Measurements from ENCODE around the gene LRRTM3.

The LRRTM3 gene

DNA sequence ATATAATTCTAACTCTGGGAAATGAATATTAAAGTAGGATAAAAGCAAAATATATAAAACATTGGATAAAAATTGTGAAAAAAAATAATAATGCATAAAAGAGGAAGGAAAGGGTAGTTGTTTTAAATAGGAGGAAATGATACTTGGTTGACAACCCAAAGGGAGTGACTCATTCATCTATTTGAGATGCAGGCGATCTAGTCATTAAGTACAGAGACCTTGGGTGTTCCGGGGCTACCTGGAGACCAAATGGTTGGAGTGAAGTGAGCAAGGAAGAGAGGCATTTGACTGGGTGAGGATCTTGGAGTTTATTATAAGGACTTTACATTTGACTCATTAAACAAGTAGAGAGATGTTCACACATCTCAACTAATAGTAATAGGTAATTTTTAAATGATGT lies 111.0 kb downstream of the LRRTM3 start:
- DNase-seq: no peak

DNA sequence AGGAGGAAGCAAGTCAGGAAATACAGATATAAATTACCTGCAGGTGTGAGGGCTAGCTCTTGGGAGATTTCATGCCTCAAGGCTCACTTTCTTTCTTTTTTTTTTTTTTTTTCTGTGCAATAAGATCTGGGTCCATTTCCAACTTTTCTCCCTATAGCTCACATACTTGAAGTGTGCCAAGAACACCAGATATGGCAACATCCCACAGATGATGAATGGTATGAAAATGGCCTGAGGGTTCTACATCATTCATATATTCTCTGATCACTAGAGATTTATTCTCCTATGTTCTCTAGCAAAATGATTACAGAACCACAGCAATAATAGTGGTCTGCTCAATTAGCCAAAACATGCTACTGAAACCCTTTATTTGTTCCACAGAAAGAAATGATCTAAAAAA lies 117.2 kb downstream of the LRRTM3 start:
- no peak for DNase-seq

GRCh38 chr10:67045404-67045803 lies 119.6 kb downstream of the LRRTM3 start:
- no peak for DNase-seq

DNA sequence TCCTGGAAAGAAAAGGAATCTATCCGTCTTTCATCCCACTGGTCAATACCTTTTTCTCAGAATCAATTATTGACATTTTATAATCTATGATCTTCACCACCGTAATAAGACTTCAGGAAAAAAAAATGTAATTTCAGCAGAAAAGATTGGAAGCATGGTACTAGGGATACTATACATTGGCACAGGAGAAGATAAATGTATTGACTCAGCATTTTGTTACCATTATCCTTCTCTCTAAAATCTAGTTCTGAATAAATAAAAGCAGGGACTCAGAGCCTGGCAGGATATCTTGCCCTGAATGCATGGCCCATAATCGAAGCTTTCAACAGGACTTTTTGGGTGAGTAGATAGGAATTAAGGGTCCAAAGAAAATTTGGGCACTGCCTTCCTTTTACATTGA lies 120.7 kb downstream of the LRRTM3 start:
- no peak for DNase-seq

DNA sequence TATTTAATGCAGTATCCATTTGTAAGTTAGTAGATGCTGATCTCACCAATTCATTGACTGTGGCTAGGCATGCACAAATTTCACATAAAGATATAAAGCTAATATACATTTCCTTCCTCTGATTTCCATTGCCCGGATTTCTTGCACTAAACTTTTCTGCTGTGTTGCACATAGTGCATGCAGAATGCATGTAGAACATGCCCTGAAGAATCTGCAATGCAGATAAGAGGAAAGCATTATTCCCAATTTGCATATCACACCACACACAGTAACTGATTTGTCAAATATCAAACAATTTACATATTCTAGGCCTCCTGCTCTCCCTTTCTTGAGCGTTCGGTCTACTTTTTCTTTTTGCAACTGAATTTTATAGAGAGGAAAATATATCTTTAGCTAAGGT lies 124.2 kb downstream of the LRRTM3 start:
- DNase-seq: no peak

DNA sequence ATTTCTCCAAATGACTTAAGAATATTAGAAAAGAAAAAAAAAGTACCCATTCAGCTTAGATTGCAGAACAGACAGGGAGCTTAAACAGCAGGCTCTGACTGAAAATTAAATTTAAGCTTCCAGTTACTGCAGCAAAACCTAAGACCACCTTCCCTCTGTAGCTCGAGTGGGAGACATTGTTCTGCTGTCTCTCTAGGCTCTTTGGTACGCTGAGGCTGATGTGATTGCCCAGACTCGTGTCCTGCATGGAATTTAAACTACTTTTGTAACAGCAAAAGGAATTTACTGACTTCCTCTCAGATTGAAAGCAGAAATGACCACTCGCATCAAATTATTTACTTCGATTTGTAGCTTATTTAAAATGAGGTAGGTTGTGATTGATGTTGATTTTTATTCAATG lies 124.6 kb downstream of the LRRTM3 start:
- DNase-seq: no peak

- DNase-seq: no peak
These were observed 146.8 kb downstream of the LRRTM3 start for GRCh38 chr10:67072654-67073053.

DNA sequence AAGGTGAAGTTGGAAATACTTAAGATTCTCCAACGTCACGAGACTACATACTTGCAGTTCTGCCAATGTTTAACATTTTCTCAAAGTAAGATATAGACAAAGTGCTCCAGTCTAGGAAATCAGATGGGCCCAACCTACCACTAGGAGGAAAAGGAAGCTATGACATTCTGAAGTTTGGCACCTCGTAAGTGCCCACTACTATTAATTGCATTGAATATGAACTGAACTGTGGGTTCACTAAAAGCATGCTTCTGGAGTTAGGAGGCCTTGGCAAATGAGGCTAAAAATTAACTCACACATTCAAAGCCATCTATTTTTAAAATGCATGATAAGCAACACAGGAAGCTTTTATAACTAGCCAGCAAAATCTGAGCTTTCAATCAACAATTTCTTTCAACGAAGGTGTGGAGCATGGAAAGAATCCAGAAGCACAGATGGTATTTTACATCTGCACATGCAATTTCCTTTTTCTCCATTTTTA lies 149.7 kb downstream of the LRRTM3 start:
- DNase-seq: no peak

DNA sequence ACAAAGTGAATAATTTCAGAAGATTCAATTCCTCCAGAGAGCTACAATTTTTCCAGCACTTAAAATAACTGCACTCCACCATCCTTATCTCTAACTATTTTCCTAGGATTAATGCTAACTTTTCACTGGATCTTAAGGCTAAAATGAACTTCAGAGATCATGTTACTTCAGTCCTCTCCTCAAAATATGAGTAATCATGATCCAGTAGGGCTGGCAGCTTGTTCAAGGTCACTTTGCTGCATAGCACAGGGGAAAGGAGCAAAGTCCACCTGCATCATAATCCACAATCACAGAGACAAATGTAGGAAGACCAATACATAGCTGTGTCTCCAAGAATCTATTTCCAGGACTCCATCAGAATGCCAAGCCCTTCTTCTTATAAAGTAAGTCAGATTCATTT lies 150.3 kb downstream of the LRRTM3 start:
- DNase-seq: no peak

GRCh38 chr10:67077376-67077775 lies 151.5 kb downstream of the LRRTM3 start:
- no peak for DNase-seq

DNA sequence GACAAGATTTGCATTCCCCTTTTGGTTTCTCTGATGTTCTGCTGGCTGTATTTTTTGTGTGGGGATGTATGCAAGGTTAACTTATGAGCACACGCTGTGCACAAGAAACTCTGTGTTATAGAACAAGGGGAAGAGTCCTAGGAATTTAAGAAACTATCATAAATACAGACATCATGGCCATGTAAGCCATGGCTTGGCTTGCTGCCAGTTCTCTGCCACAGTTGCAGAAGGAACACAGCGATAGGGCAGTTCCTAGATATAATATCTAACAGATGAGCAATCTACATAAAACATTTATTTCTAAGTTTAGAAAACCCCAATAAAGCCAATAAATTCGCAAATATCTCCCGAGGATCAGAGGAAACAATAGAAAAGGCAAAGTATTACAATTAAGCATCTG lies 153.3 kb downstream of the LRRTM3 start:
- no peak for DNase-seq

GRCh38 chr10:67086327-67087134 lies 160.7 kb downstream of the LRRTM3 start:
- no peak for DNase-seq

- DNase-seq: no peak
These were observed 161.2 kb downstream of the LRRTM3 start for GRCh38 chr10:67087135-67087425.

- no peak for DNase-seq
These were observed 162.2 kb downstream of the LRRTM3 start for GRCh38 chr10:67088036-67088435.

- no peak for DNase-seq
These were observed 169.7 kb downstream of the LRRTM3 start for GRCh38 chr10:67095531-67095930.

DNA sequence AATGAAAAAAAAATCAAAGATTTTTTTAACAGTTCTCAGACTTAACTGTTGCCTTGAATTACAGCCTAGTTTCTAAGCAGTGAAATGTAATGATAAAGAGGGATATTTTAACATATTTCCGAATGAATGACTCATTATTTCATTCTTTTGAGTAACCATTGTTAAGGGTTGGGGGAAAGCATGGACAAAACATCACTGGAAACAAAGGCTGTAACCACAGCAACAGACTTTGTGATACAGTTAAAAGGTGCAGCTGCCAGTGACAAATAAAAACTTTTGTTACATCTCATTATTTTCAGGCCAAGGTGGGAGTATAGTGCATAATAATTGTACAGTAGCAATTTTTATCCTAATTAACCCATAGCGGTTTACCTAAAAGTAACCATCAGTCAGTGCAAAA lies 172.6 kb downstream of the LRRTM3 start:
- no peak for DNase-seq

DNA sequence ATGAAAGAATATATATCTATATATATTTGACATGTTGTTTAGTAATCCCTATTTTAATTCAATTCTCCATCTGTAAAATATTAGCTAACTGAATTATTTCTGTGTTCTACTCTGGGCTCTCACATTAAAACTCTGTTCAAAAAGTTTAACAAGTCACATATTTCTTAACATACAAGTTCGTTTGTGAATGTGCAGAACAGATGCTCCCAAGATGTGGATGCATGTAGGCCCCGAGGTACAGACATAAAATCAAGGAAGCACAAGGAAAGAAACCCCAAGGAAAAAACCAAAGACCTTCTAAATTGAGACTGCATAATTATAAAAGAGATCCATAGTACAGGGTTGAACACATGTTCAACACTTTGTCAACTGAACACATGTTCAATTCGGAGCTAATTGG lies 175.1 kb downstream of the LRRTM3 start:
- no peak for DNase-seq

- no peak for DNase-seq
These were observed 181.8 kb downstream of the LRRTM3 start for GRCh38 chr10:67107670-67108069.

DNA sequence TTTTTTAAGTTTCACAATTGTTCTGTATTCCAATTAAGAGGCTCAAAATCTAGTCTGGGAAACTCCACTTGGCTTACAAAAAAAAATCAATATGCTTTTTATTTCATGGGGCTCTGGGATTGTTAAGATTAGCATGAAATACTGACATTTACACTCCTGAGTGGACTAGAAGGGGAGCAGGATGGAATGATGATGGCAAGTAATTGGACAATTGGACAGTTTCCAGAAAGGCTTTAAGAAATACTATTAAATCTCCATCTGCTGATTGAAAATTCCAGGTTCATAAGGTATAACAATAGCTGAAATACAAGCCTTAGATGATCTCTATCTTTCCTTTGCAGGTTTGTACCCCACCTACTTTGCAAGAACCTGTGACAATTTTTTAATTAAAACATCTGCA lies 184.4 kb downstream of the LRRTM3 start:
- no peak for DNase-seq

DNA sequence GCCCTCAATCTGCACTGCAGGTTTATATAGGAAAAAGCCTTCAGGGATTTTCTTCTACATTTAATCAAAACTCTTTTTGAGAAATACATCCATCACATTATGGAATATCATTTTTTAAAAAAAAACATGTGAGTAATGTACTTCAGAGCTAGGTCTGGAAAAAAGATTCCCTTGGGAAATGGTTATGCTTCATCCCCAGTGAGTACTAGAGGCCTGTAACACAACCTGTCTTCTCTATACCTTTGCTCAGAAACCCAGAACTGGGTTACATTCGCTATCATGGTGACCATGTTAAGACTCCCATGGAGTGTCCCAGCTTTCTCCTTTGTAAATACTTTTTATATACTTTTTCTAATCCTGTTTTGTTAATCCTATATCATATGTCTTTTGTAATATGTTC lies 186.9 kb downstream of the LRRTM3 start:
- no peak for DNase-seq

GRCh38 chr10:67114945-67115344 lies 189.1 kb downstream of the LRRTM3 start:
- no peak for DNase-seq

DNA sequence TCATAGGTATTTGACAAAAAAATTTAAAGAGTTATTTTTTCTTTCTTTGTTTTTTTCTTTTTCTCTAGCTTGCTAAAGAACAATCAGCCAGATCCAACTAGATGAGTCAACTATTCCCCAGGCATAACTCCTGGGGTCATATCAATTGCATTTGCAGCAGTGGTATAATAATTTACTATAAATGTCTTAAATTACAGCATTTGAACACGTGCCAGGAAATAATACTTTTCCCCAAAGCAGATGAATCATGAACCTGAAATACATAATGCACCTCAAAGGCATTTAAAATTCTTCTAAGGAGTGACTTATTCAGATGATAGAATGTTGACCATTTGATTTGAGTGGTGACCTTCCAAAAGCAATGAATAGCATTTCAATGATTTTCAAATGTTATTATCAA lies 190.1 kb downstream of the LRRTM3 start:
- no peak for DNase-seq

DNA sequence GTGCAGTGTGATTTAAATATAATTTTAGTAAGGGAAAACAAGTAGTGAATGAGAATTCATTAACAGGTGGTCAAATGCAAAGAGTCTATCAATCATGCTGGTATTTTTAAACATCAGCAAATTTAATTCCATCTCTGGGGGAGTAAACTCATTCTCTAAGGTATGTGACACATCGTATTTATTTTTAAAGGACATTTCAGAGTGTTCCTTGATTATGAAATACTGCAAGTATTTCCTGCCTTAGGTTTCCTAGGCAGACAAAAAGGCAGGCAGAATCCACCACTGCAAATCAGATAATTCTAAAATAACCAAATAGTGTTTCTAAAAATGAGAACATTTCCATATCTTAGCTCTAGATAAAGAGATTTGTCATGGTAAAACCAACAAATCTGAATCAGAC lies 193.8 kb downstream of the LRRTM3 start:
- no peak for DNase-seq

DNA sequence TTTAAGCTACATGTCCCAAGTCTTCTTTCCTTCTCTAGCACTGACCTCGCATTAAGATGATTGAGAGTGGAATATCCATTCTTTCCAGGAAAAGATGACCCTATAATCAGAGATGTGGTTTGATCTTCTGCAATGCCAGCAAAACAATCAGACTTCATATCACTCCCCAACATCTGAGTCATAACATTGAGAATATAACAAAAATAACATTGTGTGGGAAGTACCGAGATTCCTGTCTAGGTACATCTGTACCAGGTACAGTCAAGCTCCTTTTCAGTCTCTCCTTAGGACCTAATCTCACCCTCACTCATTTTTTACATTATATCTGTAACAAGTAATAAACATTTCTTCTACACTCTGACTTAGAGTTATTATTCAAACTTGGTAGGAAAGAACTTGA lies 201.6 kb downstream of the LRRTM3 start:
- no peak for DNase-seq

- DNase-seq: no peak
These were observed 214.8 kb downstream of the LRRTM3 start for GRCh38 chr10:67140641-67141040.
